GM12891 (cell line): ENCODE results near the gene CEMIP.

Experiments
- POLR2A ChIP-seq: IDR thresholded peaks from 2 replicates; pipeline ENCODE4 v1.6.1; 2011; ENCODE audit warnings: low read depth, low read length, control low read depth
- POLR2AphosphoS5 ChIP-seq: IDR thresholded peaks from 2 replicates; pipeline ENCODE4 v1.6.1; 2011; ENCODE audit warnings: low read depth, low read length, control low read depth

GRCh38 chr15:80779658-80780415, 667 bp downstream of the CEMIP start:
- TF ChIP-seq POLR2A (no peak), POLR2AphosphoS5 (no peak)
